HUES6 (cell line): ENCODE results near the gene TLCD3A.
"Not testable (repeated sequence)": the region's sequence is repeated elsewhere in the genome, so short reads cannot be mapped to it uniquely, and the experiment has no call there.

Experiments
- H3K27ac ChIP-seq: 2 replicates; pipeline ENCODE4 v1.7.0; 2013; ENCODE audit warnings: low read depth, mild to moderate bottlenecking, low read length, inconsistent platforms
- H3K27me3 ChIP-seq: 2 replicates; pipeline ENCODE4 v1.6.1; 2013; ENCODE audit warnings: low read length; ENCODE audit not compliant: control insufficient read depth, insufficient read depth
- H3K36me3 ChIP-seq: 2 replicates; pipeline ENCODE4 v1.6.1; 2013; ENCODE audit warnings: low read length; ENCODE audit not compliant: control insufficient read depth, insufficient read depth
- H3K4me1 ChIP-seq: 2 replicates; pipeline ENCODE4 v1.6.1; 2013; ENCODE audit warnings: low read length; ENCODE audit not compliant: control insufficient read depth, insufficient read depth
- H3K4me3 ChIP-seq: 2 replicates; pipeline ENCODE4 v1.5.1; 2013; ENCODE audit warnings: low read depth, low read length
- H3K9ac ChIP-seq: one replicate; pipeline ENCODE4 v1.6.1; 2013; ENCODE audit warnings: mild to moderate bottlenecking, low read length
- H3K9me3 ChIP-seq: 2 replicates; pipeline ENCODE4 v1.6.1; 2013; ENCODE audit warnings: low read depth, low read length; ENCODE audit not compliant: control insufficient read depth, insufficient read depth

TLCD3A gene

DNA sequence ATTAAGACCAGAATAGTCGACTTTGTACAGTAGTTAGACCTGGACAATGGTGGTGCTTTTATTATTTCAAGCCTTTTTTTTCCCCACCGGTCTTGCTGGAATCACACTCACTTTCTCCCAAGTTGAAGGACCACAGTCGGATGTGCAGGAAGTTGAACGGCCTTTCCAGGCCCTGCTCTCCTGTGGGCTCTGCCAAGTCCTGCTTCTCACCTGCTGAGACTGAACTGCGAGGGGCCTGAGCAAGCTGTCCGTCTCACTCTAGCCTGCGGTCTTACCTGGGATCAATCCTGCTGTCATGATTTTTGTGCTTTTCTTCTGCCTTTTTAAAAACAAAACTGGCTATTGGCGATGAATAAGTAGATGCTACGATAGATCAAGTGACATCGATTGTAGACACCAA lies 1.3 kb downstream of the TLCD3A start:
- Histone ChIP-seq H3K27ac (no peak overlapping the region), H3K4me3 (peak overlapping the region; percentile 79), H3K27me3 (peaks cover 14% of the 10 kb centered on the region; the same call in 1 of the 2 replicates), H3K4me1 (peaks cover 12% of the 10 kb centered on the region), H3K36me3 (peaks cover 35% of the 10 kb centered on the region), H3K9ac (peak overlapping the region; percentile 79), H3K9me3 (no peaks in the 10 kb centered on the region)

DNA sequence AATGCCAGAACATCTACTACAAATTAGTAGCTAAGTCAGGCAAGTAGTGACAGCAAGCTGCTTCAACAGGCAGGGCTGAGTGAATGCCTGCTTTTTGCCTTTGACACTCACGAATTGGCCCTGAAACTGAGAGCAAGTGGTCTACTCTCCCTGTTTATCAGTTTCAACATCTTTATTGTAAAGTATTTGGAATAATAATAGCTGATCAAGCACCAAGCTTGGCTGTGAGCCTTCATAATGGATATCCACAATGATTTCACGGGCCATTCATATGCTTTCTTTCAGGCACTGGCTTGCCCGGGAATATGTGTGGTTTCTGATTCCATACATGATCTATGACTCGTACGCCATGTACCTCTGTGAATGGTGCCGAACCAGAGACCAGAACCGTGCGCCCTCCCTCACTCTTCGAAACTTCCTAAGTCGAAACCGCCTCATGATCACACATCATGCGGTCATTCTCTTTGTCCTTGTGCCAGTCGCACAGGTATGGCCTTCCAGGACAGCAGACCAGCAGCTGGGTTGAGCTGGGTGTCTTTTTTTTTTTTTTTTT lies 5.2 kb downstream of the TLCD3A start:
- peaks cover 5% of the 10 kb centered on the region; the same call in 1 of the 2 replicates for H3K27me3 ChIP-seq

GRCh38 chr17:740240-741017 lies 8.0 kb downstream of the TLCD3A start:
- H3K27ac ChIP-seq, result no peak overlapping the region

More for the DNA sequence above, 5.2 kb downstream of the TLCD3A start:
- Histone ChIP-seq H3K9me3 (no peaks in the 10 kb centered on the region), H3K9ac (no peak overlapping the region), H3K36me3 (peaks cover 60% of the 10 kb centered on the region), H3K4me3 (no peak overlapping the region), H3K4me1 (peaks cover 9% of the 10 kb centered on the region), H3K27ac (no peak overlapping the region)

GRCh38 chr17:742147-742793 lies 9.9 kb downstream of the TLCD3A start:
- H3K9ac ChIP-seq, result no peak overlapping the region
- H3K4me3 ChIP-seq, result no peak overlapping the region
- H3K27ac ChIP-seq, result no peak overlapping the region
- no peaks in the 10 kb centered on the region for H3K9me3 ChIP-seq
- peaks cover 85% of the 10 kb centered on the region for H3K36me3 ChIP-seq
- no peaks in the 10 kb centered on the region for H3K4me1 ChIP-seq
- H3K27me3 ChIP-seq, result no peaks in the 10 kb centered on the region

More at GRCh38 chr17:740240-741017, 8.0 kb downstream of the TLCD3A start:
- Histone ChIP-seq H3K27me3 (no peaks in the 10 kb centered on the region), H3K4me3 (no peak overlapping the region), H3K36me3 (peaks cover 78% of the 10 kb centered on the region), H3K9me3 (no peaks in the 10 kb centered on the region), H3K4me1 (no peaks in the 10 kb centered on the region), H3K9ac (no peak overlapping the region)

- Histone ChIP-seq H3K4me1 (no peaks in the 10 kb centered on the region), H3K9ac (no peak overlapping the region), H3K27me3 (no peaks in the 10 kb centered on the region), H3K9me3 (peaks cover 1% of the 10 kb centered on the region; the same call in 1 of the 2 replicates), H3K27ac (no peak overlapping the region), H3K4me3 (no peak overlapping the region), H3K36me3 (peaks cover 87% of the 10 kb centered on the region)
These were observed 10.7 kb downstream of the TLCD3A start for GRCh38 chr17:743139-743538.

DNA sequence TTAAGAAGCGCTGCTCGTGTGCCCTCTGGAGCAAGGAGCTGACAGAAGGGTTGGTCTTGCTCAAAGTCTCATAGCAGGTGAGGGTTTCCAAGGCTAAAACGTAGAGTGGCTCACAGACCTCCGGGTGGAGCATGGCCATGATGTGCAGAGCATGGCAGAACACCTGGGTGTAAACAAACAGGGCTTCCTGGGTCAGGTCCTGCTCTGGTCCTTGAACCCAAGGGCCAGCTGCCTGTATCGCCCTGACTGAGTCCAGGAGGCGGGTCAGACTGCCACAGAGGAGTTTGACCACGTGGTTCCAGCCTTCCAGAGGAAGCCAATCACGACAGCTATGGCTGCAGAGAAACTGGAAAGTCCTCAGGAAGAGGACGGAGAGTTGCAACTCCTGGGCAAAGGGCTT lies 12.5 kb downstream of the TLCD3A start:
- Histone ChIP-seq H3K4me1 (no peaks in the 10 kb centered on the region), H3K9ac (no peak overlapping the region), H3K27me3 (no peaks in the 10 kb centered on the region), H3K9me3 (peaks cover 15% of the 10 kb centered on the region), H3K36me3 (peaks cover 93% of the 10 kb centered on the region), H3K4me3 (no peak overlapping the region), H3K27ac (no peak overlapping the region)

GRCh38 chr17:745406-745805 lies 13.0 kb downstream of the TLCD3A start:
- Histone ChIP-seq H3K36me3 (peaks cover 93% of the 10 kb centered on the region), H3K27ac (no peak overlapping the region)

GRCh38 chr17:746181-746580 lies 13.8 kb downstream of the TLCD3A start:
- H3K9ac ChIP-seq, result no peak overlapping the region
- no peak overlapping the region for H3K27ac ChIP-seq
- H3K4me1 ChIP-seq, result 0 out of 2 replicates have a peak, but pooled peaks cover 3% of the 10 kb centered on the region
- peaks cover 86% of the 10 kb centered on the region for H3K36me3 ChIP-seq
- peaks cover 17% of the 10 kb centered on the region for H3K9me3 ChIP-seq
- no peaks in the 10 kb centered on the region for H3K27me3 ChIP-seq
- H3K4me3 ChIP-seq, result no peak overlapping the region

More at GRCh38 chr17:745406-745805, 13.0 kb downstream of the TLCD3A start:
- Histone ChIP-seq H3K4me1 (no peaks in the 10 kb centered on the region), H3K27me3 (no peaks in the 10 kb centered on the region), H3K9me3 (peaks cover 17% of the 10 kb centered on the region), H3K9ac (no peak overlapping the region), H3K4me3 (no peak overlapping the region)

- Histone ChIP-seq H3K27me3 (no peaks in the 10 kb centered on the region), H3K27ac (no peak overlapping the region), H3K4me1 (0 out of 2 replicates have a peak, but pooled peaks cover 3% of the 10 kb centered on the region), H3K9ac (no peak overlapping the region), H3K9me3 (peaks cover 17% of the 10 kb centered on the region), H3K36me3 (peaks cover 77% of the 10 kb centered on the region), H3K4me3 (no peak overlapping the region)
These were observed 14.6 kb downstream of the TLCD3A start for GRCh38 chr17:746783-747629.

GRCh38 chr17:748604-749003 lies 16.2 kb downstream of the TLCD3A start:
- H3K9ac ChIP-seq, H3K4me1 ChIP-seq, H3K27me3 ChIP-seq, H3K27ac ChIP-seq, H3K4me3 ChIP-seq: not testable (repeated sequence)
- peaks cover 62% of the 10 kb centered on the region for H3K36me3 ChIP-seq
- peaks cover 17% of the 10 kb centered on the region for H3K9me3 ChIP-seq
